ENCODE results near the gene OR10T2.
"Not testable (repeated sequence)": the region's sequence is repeated elsewhere in the genome, so short reads cannot be mapped to it uniquely, and the experiment has no call there.

Gene OR10T2, protein sequence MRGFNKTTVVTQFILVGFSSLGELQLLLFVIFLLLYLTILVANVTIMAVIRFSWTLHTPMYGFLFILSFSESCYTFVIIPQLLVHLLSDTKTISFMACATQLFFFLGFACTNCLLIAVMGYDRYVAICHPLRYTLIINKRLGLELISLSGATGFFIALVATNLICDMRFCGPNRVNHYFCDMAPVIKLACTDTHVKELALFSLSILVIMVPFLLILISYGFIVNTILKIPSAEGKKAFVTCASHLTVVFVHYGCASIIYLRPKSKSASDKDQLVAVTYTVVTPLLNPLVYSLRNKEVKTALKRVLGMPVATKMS

DNA sequence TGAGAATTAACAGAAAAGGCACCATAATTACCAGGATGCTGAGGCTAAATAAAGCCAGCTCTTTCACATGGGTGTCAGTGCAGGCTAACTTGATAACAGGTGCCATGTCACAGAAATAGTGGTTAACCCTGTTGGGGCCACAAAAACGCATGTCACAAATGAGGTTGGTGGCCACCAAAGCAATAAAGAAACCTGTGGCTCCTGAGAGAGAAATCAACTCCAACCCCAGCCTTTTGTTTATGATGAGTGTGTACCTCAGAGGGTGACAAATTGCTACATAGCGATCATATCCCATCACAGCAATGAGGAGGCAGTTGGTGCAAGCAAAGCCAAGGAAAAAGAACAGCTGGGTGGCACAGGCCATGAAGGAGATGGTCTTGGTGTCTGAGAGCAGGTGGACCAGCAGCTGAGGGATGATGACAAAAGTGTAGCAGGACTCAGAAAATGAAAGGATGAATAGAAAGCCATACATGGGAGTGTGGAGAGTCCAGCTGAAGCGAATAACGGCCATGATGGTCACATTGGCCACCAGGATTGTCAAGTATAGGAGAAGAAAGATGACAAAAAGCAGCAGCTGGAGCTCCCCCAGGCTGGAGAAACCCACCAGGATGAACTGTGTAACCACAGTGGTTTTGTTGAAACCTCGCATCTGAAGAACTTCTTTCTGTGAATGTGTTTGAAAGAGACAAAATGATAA, at the start of gene OR10T2:
Gene OR10T2, minus strand, starts transcription at position 649 of the 697 bp plus-strand sequence. Its CDS starts 0 bp downstream, at position 649.
- DNase-seq, result no peak

DNA sequence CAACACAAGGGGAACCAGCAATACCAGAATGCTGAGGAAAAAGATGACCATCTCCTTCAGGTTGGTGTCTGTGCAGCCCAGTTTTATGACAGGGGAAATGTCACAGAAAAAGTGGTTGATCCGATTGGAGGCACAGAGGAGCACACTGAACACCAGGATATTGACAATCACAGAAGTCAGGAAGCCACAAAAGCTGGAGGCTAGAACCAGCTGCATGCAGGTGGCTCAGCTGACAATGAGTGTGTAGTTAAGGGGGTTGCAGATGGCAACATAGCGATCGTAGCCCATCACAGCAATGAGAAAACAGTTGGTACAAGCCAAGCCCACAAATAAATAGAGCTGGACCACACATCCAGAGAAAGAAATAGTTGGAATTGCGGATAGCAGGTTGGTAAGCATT, 46.1 kb upstream of the OR10T2 start:
- no peak for DNase-seq

DNA sequence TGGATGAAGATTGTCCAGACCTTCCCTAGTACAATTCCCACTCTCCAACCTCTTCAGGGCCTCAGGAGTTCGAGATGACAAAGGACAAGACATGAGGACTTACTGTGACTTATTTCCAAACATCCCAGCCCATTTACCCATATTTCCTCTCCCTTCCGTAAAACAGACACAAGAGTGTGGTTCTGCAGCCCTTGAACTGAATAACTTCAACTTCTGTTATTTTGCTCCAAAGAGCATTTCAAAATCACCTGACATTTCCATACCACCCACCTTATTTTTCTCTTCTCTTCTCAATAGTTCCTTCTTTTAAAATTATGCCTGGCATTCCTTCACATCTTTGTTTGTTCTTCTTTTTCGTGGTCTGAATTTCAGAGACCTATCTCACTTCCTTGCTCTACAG, 35.5 kb upstream of the OR10T2 start:
- no peak for DNase-seq

DNA sequence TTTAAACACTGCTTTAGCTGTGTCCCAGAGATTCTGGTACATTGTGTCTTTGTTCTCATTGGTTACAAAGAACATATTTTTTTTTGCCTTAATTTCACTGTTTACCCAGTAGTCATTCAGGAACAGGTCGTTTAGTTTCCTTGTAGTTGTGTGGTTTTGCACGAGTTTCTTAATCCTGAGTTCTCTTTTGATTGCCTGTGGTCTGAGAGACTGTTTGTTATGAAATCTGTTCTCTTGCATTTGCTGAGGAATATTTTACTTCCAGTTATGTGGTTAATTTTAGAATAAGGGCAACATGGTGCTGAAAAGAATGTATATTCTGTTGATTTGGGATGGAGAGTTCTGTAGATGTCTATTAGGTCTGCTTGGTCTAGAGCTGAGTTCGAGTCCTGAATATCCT, 30.9 kb upstream of the OR10T2 start:
- DNase-seq, result not testable (repeated sequence)

DNA sequence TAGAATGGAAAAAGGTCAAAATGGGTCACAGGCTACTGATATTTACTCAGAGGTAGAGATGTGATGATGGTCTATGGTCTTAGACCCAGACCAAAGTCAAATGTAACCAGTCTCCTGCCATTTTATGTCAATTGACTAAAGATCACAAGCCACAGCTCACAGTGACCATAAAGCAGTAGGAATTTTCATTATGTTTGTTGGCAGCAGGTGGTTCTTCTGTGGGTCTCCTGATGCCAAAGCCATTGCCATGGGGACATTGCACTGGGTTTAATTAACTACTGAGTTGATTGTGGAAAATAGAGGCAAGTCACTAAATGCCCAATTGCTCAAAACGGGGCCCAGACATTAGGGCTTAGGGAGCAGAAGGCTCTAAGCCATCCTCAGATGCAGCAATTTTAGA, 26.9 kb upstream of the OR10T2 start, which contains the start of gene OR10K2:
Gene OR10K2, minus strand, starts transcription at position 101 of the 400 bp plus-strand sequence. CDS start 5,371 bp downstream, outside the sequence.
- no peak for DNase-seq

DNA sequence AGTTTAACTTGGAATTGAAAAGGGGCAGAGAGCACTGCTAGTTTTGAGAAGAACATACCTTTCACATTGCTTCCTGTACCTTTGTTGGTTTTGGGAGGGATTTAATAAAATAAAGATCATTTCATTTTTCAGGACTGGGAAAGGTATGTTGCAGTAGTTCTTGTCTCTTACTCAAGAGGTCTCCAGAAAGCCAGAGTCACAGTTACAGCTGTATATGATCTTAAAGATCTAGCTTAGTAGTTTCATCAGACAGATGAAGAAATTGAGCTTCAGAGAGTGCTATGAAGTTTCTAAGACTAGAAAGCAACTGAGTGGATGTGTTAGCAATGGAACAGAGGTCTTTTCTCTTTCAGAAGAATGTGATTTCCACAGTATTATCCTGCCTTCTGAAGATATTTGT, 25.8 kb upstream of the OR10T2 start:
- DNase-seq, result no peak

DNA sequence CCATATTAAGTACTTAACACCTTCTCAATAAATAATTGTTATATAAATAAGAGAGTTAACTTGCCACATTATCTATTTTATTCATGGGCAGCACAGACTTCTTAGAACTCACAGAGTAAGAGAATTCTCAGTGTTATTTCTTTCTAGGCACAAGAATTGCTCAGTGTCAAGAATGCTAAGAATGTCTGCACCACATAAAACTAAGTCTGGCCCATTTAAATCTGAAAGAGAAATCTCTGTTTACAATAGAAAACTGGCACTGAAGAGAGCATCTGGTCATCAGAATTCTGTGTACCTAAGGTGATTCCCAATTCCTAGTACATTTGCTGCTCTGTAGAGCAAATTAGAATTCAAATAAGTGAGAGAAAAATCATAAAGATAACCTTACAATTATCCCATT, 22.9 kb upstream of the OR10T2 start:
- no peak for DNase-seq

DNA sequence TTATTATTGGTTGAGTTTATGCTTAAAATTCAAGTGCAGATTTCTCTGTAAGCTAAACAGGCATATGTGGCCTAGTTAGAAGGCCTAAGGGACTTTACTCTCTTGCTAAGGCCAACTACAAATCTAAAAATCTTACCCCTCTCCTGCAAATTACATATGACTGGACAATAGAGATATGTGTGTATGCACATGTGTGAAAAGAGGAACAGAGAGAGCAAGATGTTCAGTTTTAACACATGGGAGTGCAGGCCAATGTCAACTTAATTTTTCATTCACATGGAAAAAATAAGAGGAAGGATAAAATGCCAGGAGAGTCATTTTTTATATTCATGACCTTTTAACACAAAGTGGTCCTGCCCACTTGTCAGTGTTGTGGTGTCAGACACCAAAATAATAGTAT, 18.3 kb upstream of the OR10T2 start:
- DNase-seq, result no peak

DNA sequence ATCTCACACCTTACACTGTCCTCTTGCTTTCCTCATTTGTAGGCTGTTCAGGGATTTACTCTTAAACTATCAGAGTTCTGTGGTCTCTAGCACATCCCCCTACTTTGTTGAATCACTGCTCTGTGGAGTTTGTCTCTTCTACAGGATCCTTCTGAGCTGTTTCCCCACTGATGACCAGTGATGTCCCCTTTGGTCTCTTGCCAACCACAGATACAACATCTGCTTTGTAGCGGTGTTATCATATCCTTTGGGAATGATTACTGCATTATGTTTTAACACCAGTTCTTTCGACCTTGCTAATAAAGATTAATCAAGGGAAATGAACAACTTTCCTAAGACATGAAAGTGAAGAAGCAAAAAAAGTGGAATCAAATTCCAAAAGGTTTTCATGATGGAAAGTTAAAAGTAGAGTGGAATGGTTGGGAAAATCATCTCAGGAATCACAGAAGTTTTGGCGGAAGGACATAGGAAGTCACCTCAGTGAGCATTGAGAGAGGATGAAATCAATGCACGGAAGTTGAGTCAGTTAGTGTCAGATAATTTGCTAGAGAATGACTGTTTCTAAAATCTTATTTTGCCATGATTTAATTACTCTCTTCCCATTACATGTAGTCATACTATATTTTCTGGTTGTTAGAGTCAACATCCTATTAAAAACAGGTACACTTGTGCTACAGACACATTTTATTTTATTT, 15.5 kb upstream of the OR10T2 start:
- DNase-seq, result no peak

DNA sequence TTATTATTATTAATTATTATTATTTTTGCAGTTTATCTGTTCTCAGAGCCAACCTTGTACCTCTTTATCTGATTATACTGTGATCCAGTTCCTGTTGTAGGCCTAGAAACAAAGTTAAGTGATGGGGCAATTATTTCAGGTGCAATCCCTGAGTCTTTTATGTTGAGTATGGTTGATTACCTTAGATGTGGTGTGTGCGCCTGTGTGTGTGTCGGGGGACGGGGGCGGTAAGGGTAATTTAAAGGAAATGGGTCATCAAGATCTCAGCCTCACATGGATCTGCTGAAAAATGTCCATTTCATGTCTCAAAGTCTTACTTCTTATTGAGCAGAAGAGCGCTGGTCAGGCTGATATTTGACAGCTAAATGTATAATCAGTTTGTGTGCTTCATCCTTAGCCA, 7.8 kb upstream of the OR10T2 start:
- no peak for DNase-seq

DNA sequence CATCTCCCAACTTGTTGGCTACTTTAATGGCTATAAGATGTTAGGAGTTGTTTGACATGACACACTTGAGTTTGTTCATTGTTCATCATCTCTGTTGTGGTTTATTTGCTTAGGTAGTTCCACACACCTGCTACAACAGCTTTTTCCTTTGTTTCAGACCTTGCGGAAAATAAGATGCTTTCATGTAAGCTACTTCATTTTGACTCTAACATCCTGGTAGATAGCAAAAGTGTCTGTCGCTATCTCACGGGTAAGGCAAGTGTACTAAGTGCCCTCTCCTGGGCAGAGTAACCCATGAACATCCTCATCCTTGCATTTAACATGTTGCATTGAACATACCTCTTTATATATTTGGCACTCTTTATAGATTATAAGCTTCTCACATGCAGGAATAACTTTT, 1.6 kb upstream of the OR10T2 start:
- DNase-seq, result no peak

DNA sequence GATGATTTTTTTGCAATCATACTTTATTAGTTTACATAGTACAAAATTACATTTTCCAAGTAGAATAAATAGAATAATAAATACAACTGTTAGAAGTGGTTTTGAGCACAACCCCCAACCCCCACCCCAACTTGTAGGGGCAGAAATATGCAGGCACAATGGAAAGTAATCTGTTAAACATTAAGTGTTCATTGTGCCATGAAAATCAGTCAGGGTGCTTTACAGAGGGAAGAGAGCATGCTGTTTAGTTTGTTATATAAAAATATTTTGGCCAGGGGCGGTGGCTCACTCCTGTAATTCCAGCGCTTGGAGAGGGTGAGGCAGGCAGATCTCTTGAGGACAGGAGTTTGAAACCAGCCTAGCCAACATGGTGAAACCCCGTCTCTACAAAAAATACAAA, 2.6 kb downstream of the OR10T2 start:
- no peak for DNase-seq

DNA sequence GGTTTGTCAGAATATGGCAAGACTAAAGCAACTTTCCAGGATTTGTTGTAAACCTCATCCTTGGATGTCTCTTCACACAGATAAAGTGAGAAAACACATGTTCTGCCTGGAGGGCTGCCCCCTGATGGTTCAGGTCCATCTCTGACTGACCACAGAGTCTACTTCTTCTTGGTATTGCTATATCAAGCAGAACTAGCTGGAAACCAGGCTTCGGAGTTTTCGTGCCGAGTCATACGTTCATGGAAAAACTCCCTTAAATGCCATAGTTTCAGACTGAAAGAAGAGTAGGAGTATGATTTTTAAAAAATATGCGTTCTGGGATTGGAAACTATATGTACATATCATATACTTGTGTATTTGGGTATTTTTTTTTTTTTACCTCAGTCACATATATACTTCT, 5.8 kb downstream of the OR10T2 start:
- DNase-seq, result no peak

DNA sequence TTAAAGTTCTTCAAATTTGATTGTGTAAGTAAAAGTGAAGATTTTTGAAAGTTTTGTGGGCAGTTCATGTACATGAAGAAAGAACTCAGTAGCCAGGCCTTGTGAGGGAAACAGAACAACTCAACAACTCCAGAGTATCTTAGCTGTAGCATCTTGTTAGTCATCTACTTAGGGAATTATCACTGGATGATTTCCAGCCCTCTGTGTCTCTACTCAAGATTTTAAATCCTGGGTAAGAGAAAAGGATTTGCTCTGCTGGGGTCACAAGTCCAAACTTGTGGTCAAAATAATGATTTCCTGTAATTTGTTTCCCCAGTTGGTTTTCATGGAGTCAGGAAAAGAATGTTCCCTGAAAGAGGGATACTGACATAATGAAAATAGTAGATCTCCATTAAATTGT, 8.2 kb downstream of the OR10T2 start:
- no peak for DNase-seq

DNA sequence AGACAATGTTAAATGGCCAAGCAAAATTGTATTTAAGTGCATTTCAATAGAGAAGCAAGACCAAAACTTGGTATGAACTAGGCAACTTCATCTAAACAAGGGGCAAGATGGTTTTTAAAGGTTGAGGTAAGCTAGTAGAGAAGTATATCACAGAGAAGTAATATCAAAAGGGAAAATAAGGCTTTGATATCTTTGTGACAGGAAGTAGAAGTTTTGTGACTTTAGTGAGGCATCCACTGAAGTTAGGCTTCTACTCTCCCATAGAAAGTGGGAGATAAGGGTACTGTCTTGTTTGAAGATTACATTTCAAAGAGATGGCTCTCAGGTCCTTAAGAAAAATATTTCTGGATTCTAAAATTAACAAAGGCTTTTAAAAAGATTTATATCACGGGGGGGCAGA, 8.9 kb downstream of the OR10T2 start:
- no peak for DNase-seq

DNA sequence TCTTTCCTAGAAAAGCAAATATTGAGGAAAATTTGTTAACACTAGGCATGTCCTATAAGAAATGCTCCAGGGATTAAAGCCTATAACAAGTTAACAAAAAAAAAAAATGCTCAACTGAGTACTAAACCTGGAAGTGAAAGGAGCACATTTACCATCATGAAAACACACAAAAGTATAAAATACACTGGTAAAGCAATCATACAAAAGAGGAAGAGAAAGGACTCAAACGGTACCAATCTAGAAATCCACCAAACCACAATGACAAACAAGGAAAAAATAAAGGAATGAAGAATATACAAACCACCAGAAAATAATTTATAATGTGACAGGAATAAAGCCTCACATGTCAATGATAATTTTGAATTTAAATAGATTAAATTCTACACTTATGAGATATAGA, 24.4 kb downstream of the OR10T2 start:
- DNase-seq, result no peak

DNA sequence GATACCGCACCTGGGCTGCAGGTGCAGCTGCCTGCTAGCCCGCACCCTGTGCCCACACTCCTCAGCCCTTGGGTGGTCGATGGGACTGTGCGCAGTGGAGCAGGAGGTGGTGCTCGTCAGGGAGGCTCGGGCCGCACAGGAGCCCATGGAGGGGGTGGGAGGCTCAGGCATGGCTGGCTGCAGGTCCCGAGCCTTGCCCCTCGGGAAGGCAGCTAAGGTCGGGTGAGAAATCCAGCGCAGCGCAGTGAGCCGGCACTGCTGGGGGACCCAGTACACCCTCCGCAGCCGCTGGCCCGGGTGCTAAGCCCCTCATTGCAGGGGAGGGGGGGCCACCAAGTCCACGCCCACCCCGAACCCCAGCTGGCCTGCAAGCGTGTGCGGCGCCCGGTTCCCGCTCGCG, 25.2 kb downstream of the OR10T2 start:
- DNase-seq, result not testable (repeated sequence)

DNA sequence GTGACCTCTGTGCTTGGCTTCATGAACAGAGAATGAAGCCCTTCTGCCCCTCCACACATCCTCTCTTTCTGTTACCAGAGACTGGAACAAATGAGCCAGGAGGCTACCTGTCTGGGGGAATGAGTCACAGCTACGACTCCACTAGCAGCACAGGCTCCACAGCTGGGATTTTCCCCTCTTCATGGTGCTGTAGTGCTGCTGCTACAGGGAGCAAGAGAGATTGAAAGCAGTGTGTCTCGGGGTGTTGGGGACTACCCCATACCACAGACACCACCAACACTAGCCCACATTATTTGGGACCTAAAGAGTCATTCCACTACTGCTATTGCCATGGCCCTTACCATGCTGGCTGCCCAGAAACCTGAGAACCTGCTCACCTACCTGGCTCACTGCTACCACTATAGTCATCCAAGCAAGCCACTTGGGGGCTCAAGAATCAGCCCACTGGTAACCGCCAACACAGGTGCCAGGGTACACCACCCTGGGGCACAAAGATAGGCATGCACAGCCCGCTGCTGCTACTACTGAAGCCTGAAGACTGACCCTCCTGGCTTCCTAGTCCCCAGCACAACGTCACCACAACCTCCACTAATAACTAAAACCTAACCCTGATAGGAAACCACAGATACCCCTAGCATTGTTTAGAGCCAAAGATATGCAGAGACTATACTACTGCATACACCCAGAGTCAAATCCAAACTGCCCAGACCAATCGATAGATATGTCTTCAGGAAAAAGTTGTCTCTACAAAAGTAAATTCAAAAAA, 27.9 kb downstream of the OR10T2 start:
- DNase-seq, result no peak

DNA sequence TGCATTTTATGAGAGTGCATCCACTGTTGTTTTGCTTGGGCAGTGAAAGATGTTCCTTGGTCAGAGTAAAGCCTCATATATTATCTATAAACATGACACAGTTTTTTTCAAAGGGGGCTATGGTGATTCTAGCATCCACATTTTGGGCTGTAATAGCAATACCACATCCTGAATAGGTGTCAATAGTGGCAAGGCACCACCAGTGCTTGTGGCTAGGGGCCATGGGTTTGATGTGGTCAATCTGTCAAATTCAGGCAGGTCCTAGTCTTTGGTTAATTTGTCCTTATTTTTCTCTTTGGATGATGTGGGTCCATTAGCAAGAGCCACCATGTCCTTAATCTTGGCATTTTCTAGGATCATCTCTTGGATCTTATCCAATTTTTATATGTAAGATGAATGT, 32.5 kb downstream of the OR10T2 start:
- no peak for DNase-seq

DNA sequence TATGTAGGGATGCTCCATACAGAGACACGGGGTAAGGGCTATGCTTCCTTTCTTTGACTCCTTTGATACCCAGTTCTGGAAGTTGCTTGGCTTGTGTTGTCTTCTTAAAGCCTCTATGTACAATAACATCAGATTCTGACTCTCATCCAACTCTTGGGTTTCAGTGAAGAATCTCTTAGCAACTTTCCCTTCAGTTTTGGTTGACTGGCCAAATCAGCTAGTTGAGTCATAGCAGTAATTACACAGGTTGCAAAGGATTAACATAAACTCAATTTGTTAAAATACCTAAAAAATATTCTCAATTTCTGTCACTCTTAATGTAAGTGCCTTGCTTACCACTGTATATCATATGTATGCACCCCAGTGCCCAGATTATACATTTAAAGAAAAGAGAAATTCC, 36.3 kb downstream of the OR10T2 start:
- DNase-seq, result no peak

DNA sequence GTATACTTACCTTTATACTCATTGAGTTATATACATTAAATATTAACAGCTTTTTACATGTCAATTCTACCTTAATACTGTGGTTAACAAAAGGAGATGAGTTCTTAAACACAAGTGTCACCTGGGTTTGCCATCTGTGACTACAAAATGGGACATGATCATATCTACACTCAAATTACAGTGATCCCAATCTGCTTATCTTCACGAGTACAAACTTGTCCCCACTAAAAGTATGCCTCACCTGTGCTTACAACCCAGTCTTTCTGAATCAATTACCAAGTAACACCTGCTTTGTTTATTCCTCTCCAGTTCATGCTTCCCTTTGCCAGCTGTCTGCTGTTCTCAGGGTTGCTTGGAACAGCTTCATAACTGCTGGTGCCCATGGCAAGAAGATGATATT, 36.8 kb downstream of the OR10T2 start:
- no peak for DNase-seq

DNA sequence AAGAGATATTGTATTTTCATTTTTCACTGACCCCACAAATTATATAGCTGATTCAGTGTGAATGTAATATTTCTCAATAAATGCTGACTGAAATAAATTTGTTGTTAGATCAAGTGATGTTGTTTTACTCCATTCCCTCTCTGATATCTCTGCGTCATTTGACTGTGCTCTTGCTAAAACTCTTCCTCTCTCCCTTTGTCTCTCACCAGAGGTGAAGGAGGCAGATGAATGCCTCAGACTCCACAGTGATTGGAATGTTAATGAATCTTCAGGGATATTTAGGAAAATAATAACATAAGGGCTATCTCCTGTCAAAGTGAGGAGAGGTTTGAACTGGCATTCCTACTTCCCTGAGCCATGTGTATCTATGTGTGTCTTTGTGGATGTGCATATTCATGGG, 41.8 kb downstream of the OR10T2 start:
- DNase-seq, result no peak

DNA sequence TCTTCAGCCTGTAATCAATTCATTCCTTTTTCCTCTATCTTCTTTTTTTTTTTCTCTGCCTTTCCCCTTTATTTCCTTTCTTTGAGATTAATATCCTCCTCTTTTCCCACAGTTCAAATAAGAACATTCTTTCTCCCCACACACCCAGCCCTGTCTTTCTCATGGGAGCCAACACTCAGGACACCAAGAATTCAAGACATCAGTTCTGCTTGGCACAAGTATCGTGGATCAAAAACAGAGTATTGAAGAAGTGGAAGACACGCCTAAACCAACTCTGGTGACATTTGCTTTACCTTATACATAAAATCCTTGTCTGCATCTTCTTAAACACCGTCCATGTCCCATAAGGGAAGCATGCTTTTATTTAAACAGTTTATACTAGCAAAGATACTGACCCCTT, 42.6 kb downstream of the OR10T2 start:
- DNase-seq, result no peak
